SK-N-SH (cell line): ENCODE data around the gene TEKTIP1.

Experiments used
- GABPA ChIP-seq: IDR thresholded peaks from 2 replicates; pipeline ENCODE4 v1.4.0; 2012; ENCODE audit warnings: low read depth, mild to moderate bottlenecking
- POLR2AphosphoS5 ChIP-seq: IDR thresholded peaks from 2 replicates; pipeline ENCODE4 v1.6.1; 2012; ENCODE audit warnings: low read depth, low read length
- TEAD4 ChIP-seq: IDR thresholded peaks from 2 replicates; pipeline ENCODE4 v1.4.0; 2012; ENCODE audit warnings: mild to moderate bottlenecking, borderline replicate concordance; ENCODE audit not compliant: insufficient read depth
- TF ChIP-seq, protein P1 (sequence below): fragments of 150-350 bp; IDR thresholded peaks from 2 replicates; pipeline ENCODE4 v1.6.1; 2017; ENCODE audit warnings: antibody characterized with exemption, low read length, low read depth, borderline replicate concordance
- TF ChIP-seq, protein P2 (sequence below): fragments of 200-600 bp; sonication (generic); IDR thresholded peaks from 2 replicates; pipeline ENCODE4 v1.6.1; 2017; ENCODE audit warnings: antibody characterized with exemption, mild to moderate bottlenecking, moderate library complexity

DNA sequence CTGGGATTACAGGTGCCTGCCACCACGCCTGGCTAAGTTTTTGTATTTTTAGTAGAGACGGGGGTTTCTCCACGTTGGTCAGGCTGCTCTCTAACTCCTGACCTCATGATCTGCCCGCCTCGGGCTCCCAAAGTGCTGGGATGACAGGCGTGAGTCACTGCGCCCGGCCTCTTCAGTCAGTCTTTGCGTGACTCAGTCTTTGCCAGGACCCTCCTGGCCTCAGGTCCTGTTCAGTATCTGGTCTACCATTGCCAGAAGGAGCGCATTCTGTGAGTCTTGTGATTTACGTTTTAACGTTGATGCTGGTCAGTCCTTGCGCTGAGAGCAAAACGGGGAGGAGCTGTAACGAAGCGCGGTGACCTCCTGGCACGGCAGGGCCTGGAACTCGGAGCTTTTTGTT, 26.2 kb downstream of the TEKTIP1 start:
- TF ChIP-seq, protein P1, sequence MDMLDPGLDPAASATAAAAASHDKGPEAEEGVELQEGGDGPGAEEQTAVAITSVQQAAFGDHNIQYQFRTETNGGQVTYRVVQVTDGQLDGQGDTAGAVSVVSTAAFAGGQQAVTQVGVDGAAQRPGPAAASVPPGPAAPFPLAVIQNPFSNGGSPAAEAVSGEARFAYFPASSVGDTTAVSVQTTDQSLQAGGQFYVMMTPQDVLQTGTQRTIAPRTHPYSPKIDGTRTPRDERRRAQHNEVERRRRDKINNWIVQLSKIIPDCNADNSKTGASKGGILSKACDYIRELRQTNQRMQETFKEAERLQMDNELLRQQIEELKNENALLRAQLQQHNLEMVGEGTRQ, result no peak
- TF ChIP-seq, protein P2, sequence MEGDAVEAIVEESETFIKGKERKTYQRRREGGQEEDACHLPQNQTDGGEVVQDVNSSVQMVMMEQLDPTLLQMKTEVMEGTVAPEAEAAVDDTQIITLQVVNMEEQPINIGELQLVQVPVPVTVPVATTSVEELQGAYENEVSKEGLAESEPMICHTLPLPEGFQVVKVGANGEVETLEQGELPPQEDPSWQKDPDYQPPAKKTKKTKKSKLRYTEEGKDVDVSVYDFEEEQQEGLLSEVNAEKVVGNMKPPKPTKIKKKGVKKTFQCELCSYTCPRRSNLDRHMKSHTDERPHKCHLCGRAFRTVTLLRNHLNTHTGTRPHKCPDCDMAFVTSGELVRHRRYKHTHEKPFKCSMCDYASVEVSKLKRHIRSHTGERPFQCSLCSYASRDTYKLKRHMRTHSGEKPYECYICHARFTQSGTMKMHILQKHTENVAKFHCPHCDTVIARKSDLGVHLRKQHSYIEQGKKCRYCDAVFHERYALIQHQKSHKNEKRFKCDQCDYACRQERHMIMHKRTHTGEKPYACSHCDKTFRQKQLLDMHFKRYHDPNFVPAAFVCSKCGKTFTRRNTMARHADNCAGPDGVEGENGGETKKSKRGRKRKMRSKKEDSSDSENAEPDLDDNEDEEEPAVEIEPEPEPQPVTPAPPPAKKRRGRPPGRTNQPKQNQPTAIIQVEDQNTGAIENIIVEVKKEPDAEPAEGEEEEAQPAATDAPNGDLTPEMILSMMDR, result no peak
- TF ChIP-seq GABPA (no peak), POLR2AphosphoS5 (no peak), TEAD4 (no peak)
